Colon (tissue), 2 donors: ENCODE results near the gene CBX6.

Source experiments
- FAIRE-seq: peaks from 2 replicates; lab custom pipeline; 2012; peaks lifted over from hg19 to GRCh38; lab: Jason Lieb, UNC
- donor health status: control.
- donor health status: control.

Gene CBX6

GRCh38 chr22:38840129-38840528, 31.9 kb downstream of the CBX6 start:
- no peak for FAIRE-seq

- no peak for FAIRE-seq
Observed at GRCh38 chr22:38839686-38840085, 32.3 kb downstream of the CBX6 start.

GRCh38 chr22:38837414-38837928, 34.5 kb downstream of the CBX6 start:
- no peak for FAIRE-seq

- FAIRE-seq, result no peak
Observed at GRCh38 chr22:38835888-38836301, 36.1 kb downstream of the CBX6 start.

- FAIRE-seq, result no peak
Observed at GRCh38 chr22:38834991-38835390, 37.0 kb downstream of the CBX6 start.

- FAIRE-seq, result no peak
Observed at GRCh38 chr22:38834215-38834953, 37.6 kb downstream of the CBX6 start.

GRCh38 chr22:38833061-38833460, 39.0 kb downstream of the CBX6 start:
- no peak for FAIRE-seq

GRCh38 chr22:38832005-38832978, 39.7 kb downstream of the CBX6 start:
- no peak for FAIRE-seq

- FAIRE-seq, result no peak
Observed at GRCh38 chr22:38831166-38831945, 40.7 kb downstream of the CBX6 start.

GRCh38 chr22:38830845-38831108, 41.2 kb downstream of the CBX6 start:
- no peak for FAIRE-seq

- no peak for FAIRE-seq
Observed at GRCh38 chr22:38830026-38830844, 41.8 kb downstream of the CBX6 start.

- FAIRE-seq, result no peak
Observed at GRCh38 chr22:38829485-38829884, 42.5 kb downstream of the CBX6 start.

- no peak for FAIRE-seq
Observed at GRCh38 chr22:38828616-38829205, 43.3 kb downstream of the CBX6 start.

GRCh38 chr22:38828191-38828590, 43.8 kb downstream of the CBX6 start:
- FAIRE-seq, result no peak

GRCh38 chr22:38827510-38827909, 44.5 kb downstream of the CBX6 start:
- FAIRE-seq, result no peak

- no peak for FAIRE-seq
Observed at GRCh38 chr22:38826801-38827200, 45.2 kb downstream of the CBX6 start.

- FAIRE-seq, result no peak
Observed at GRCh38 chr22:38826386-38826785, 45.6 kb downstream of the CBX6 start.

- no peak for FAIRE-seq
Observed at GRCh38 chr22:38824585-38824984, 47.4 kb downstream of the CBX6 start.

- FAIRE-seq, result no peak
Observed at GRCh38 chr22:38823637-38824036, 48.4 kb downstream of the CBX6 start.

GRCh38 chr22:38823076-38823475, 48.9 kb downstream of the CBX6 start:
- no peak for FAIRE-seq

GRCh38 chr22:38820020-38820419, 52.0 kb downstream of the CBX6 start:
- FAIRE-seq, result no peak
